ENCODE data around the gene ZC3H7B. TPM values are rescaled to one million over a fixed set of nuclear protein-coding genes. Genes with fewer than 3 reads are reported as not detected.

ZC3H7B gene
- polyA plus RNA-seq, 1 donor (not counting 4 experiments of a cell fraction or from before 2014, with no cell fraction given) = 24.2 TPM

GRCh38 chr22:41263704-41264103, 37.6 kb upstream of the ZC3H7B start:
- no peaks in the 10 kb centered on the region for H3K4me1 ChIP-seq (ENCODE audit: control insufficient read depth, extremely low read depth, insufficient read depth, low read length)
- no peak overlapping the region for H3K4me3 ChIP-seq (ENCODE audit: control insufficient read depth in 2 of 3, extremely low read depth in 1 of 3, insufficient read depth in 2 of 3, low read depth in 1 of 3, low read length in 3 of 3)
- dilution Hi-C loops (cut with MboI; ENCODE audit: extremely low pct_ligation_motif_present, low sequenced_read_pairs) = no loop called here
- no peak overlapping the region for H3K27ac ChIP-seq (ENCODE audit: control insufficient read depth, insufficient read depth, low read length)
- H4K20me1 ChIP-seq (ENCODE audit: control insufficient read depth, extremely low read depth, insufficient read depth, low read length) = peaks cover 5% of the 10 kb centered on the region
- H3K27me3 ChIP-seq (ENCODE audit: control insufficient read depth, extremely low read depth, insufficient read depth, low read length) = no peaks in the 10 kb centered on the region
- H3K4me2 ChIP-seq (ENCODE audit: control insufficient read depth, extremely low read depth, insufficient read depth, low read depth, low read length) = no peak overlapping the region
- no peak overlapping the region for H2AFZ ChIP-seq (ENCODE audit: control insufficient read depth, low read length)
- peaks cover 4% of the 10 kb centered on the region for H3K9me1 ChIP-seq (ENCODE audit: control insufficient read depth, extremely low read depth, insufficient read depth, low read length)
- H3K36me3 ChIP-seq (ENCODE audit: control insufficient read depth in 2 of 2, extremely low read depth in 1 of 2, insufficient read depth in 2 of 2, low read length in 2 of 2) = peaks cover 69 to 73% of the 10 kb centered on the region in 2 experiments
- FAIRE-seq (no peak), DNase-seq (ENCODE audit: low read depth, low spot score) (no peak)
- TF ChIP-seq, protein P1, sequence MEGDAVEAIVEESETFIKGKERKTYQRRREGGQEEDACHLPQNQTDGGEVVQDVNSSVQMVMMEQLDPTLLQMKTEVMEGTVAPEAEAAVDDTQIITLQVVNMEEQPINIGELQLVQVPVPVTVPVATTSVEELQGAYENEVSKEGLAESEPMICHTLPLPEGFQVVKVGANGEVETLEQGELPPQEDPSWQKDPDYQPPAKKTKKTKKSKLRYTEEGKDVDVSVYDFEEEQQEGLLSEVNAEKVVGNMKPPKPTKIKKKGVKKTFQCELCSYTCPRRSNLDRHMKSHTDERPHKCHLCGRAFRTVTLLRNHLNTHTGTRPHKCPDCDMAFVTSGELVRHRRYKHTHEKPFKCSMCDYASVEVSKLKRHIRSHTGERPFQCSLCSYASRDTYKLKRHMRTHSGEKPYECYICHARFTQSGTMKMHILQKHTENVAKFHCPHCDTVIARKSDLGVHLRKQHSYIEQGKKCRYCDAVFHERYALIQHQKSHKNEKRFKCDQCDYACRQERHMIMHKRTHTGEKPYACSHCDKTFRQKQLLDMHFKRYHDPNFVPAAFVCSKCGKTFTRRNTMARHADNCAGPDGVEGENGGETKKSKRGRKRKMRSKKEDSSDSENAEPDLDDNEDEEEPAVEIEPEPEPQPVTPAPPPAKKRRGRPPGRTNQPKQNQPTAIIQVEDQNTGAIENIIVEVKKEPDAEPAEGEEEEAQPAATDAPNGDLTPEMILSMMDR (optimal IDR thresholded peaks at IDR 0.05 in 1 of 3, IDR thresholded peaks at IDR 0.05 in 1 of 3, conservative IDR thresholded peaks at IDR 0.05 in 1 of 3; ENCODE audit: extremely low read depth in 1 of 3, insufficient read depth in 2 of 3, low read length in 3 of 3) = no peak
- no peak for TF ChIP-seq EZH2 (IDR thresholded peaks at IDR 0.05; ENCODE audit: low read length)
- peaks cover 47% of the 10 kb centered on the region for H3K79me2 ChIP-seq (ENCODE audit: control insufficient read depth, insufficient read depth, low read length)
- no peaks in the 10 kb centered on the region for H3K9me3 ChIP-seq (ENCODE audit: control insufficient read depth, low read depth, low read length)
- no peak overlapping the region for H3K9ac ChIP-seq (ENCODE audit: control insufficient read depth, extremely low read depth, insufficient read depth, low read length)

- Histone ChIP-seq H3K4me1 (ENCODE audit: control insufficient read depth, extremely low read depth, insufficient read depth, low read length) (no peaks in the 10 kb centered on the region), H3K9ac (ENCODE audit: control insufficient read depth, extremely low read depth, insufficient read depth, low read length) (no peak overlapping the region), H4K20me1 (ENCODE audit: control insufficient read depth, extremely low read depth, insufficient read depth, low read length) (peaks cover 5% of the 10 kb centered on the region), H3K4me3 (ENCODE audit: control insufficient read depth in 2 of 3, extremely low read depth in 1 of 3, insufficient read depth in 2 of 3, low read depth in 1 of 3, low read length in 3 of 3) (no peak overlapping the region), H3K9me3 (ENCODE audit: control insufficient read depth, low read depth, low read length) (no peaks in the 10 kb centered on the region), H3K36me3 (ENCODE audit: control insufficient read depth in 2 of 2, extremely low read depth in 1 of 2, insufficient read depth in 2 of 2, low read length in 2 of 2) (peaks cover 67 to 70% of the 10 kb centered on the region in 2 experiments), H3K4me2 (ENCODE audit: control insufficient read depth, extremely low read depth, insufficient read depth, low read depth, low read length) (no peak overlapping the region), H3K27me3 (ENCODE audit: control insufficient read depth, extremely low read depth, insufficient read depth, low read length) (no peaks in the 10 kb centered on the region), H2AFZ (ENCODE audit: control insufficient read depth, low read length) (no peak overlapping the region), H3K9me1 (ENCODE audit: control insufficient read depth, extremely low read depth, insufficient read depth, low read length) (peaks cover 4% of the 10 kb centered on the region), H3K79me2 (ENCODE audit: control insufficient read depth, insufficient read depth, low read length) (peaks cover 50% of the 10 kb centered on the region), H3K27ac (ENCODE audit: control insufficient read depth, insufficient read depth, low read length) (no peak overlapping the region)
- FAIRE-seq (no peak), DNase-seq (ENCODE audit: low read depth, low spot score) (no peak)
- dilution Hi-C loops (cut with MboI; ENCODE audit: extremely low pct_ligation_motif_present, low sequenced_read_pairs) = no loop called here
- TF ChIP-seq EZH2 (IDR thresholded peaks at IDR 0.05; ENCODE audit: low read length) = no peak
- TF ChIP-seq, protein P1 (optimal IDR thresholded peaks at IDR 0.05 in 1 of 3, IDR thresholded peaks at IDR 0.05 in 1 of 3, conservative IDR thresholded peaks at IDR 0.05 in 1 of 3; ENCODE audit: extremely low read depth in 1 of 3, insufficient read depth in 2 of 3, low read length in 3 of 3) = no peak
Measured at GRCh38 chr22:41264408-41264941, 36.9 kb upstream of the ZC3H7B start.

Measured in keratinocyte (primary cell).